Upper lobe of left lung (tissue), 4 donors: ENCODE measurements around the gene TMEM258.

Source experiments
- CTCF ChIP-seq, 6 experiments: fragments of 450-650 bp in 4 of 6; fragments of 200-600 bp in 2 of 6; sonication (generic) in 2 of 6; IDR thresholded peaks; one replicate each; pipeline ENCODE4 v1.5.1; 2016 to 2019; ENCODE audit warnings: antibody characterized with exemption in 6 of 6
- EP300 ChIP-seq, 4 donors: sonication (generic); formaldehyde crosslinking; IDR thresholded peaks; one replicate each; pipeline ENCODE4 v1.5.1; 2017; ENCODE audit warnings: antibody characterized with exemption in 4 of 4, control low read depth in 2 of 4
- POLR2A ChIP-seq, 4 donors: fragments of 450-650 bp; IDR thresholded peaks; one replicate each; pipeline ENCODE4 v1.5.1; 2016 to 2017; ENCODE audit warnings: antibody characterized with exemption in 4 of 4, mild to moderate bottlenecking in 2 of 4

GRCh38 chr11:61746442-61747191, 45.8 kb downstream of the TMEM258 start:
- TF ChIP-seq CTCF (IDR thresholded peaks at IDR 0.05) (no peak), POLR2A (IDR thresholded peaks at IDR 0.05) (no peak), EP300 (IDR thresholded peaks at IDR 0.05) (no peak)
